C4-2B (cell line): ENCODE data around the gene HMGXB4.

Experiments used
- CTCF ChIP-seq: fragments of 450-650 bp; conservative IDR thresholded peaks from 2 replicates; pipeline ENCODE4 v1.5.1; 2017; ENCODE audit warnings: mild to moderate bottlenecking
- ZFX ChIP-seq: fragments of 450-650 bp; IDR thresholded peaks from 2 replicates; pipeline ENCODE4 v1.6.1; 2017

- TF ChIP-seq CTCF = no peak
- TF ChIP-seq ZFX = no peak
Measured at GRCh38 chr22:35312198-35313059, 55.1 kb downstream of the HMGXB4 start.
